ENCODE data around the gene GATD1.

Gene GATD1

DNA sequence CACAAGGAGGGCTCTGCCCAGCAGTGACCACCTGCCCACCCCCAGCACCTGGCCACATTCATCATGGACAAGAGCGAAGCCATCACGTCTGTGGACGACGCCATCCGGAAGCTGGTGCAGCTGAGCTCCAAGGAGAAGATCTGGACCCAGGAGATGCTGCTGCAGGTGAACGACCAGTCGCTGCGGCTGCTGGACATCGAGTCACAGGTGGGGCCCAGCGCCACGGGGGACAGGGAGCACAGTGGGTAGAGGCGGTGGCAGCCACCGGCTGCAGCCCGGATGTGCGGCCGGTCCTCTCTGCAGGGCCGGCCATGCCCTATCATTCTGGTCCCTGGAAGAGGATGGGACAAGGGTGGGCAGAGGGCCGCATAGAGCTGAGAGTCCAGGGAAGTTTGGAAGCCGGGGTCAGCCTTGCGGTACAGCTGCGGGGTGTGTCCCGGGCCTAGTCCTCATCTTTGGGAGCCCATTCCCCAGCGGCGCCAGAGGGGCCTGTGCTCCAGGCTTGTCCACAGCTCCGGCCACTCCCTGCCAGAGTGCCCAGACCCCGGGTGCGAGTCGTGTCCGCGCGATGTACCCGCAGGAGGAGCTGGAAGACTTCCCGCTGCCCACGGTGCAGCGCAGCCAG is 57.2 kb downstream of the GATD1 start:
- TF ChIP-seq, protein P1, sequence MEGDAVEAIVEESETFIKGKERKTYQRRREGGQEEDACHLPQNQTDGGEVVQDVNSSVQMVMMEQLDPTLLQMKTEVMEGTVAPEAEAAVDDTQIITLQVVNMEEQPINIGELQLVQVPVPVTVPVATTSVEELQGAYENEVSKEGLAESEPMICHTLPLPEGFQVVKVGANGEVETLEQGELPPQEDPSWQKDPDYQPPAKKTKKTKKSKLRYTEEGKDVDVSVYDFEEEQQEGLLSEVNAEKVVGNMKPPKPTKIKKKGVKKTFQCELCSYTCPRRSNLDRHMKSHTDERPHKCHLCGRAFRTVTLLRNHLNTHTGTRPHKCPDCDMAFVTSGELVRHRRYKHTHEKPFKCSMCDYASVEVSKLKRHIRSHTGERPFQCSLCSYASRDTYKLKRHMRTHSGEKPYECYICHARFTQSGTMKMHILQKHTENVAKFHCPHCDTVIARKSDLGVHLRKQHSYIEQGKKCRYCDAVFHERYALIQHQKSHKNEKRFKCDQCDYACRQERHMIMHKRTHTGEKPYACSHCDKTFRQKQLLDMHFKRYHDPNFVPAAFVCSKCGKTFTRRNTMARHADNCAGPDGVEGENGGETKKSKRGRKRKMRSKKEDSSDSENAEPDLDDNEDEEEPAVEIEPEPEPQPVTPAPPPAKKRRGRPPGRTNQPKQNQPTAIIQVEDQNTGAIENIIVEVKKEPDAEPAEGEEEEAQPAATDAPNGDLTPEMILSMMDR (IDR thresholded peaks at IDR 0.05), result no peak

DNA sequence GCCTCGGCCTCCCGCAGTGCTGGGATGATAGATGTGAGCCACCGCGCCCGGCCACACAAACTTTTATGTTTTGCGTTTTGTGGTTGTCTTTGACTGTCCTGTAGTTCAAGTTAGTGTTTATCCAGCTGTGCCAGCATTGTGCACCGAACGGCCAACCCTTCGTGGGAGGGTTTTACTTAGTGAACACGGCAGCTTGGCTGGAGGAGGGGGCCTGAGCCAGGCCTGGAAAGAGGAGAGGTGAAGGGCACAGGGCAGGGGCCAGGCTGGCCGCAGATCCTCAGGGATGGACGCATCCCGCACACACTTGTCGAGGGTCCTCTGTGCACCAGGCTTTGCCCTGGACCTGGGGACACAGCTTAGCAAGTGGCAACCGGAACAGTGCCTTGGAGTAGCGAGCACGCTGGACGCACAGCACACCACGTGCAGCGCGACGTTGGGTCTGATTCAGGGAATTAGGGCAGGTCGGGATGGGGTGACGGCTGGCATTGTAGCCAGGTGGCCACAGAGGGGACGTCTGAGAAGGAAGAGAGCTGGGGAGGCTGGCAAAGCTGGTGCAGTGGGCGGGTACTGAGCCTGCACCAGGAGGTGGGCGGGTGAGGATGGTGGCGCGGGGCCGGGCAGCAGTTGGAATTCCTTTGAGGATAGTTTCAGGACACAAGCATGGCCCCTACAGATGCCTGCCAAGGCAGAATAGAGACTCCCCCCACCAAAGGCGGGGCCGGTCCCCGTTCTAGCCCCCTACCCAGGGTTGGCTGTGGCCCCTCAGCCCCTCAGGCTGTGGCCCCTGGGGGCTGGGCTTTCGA is 57.9 kb downstream of the GATD1 start:
- TF ChIP-seq, protein P1 (IDR thresholded peaks at IDR 0.05), result no peak
